GM15510 (cell line): ENCODE measurements around the gene DIS3L2.

ENCODE experiments used
- POLR2A ChIP-seq: IDR thresholded peaks from 3 replicates; pipeline ENCODE4 v1.6.1; 2011; ENCODE audit warnings: borderline replicate concordance; ENCODE audit not compliant: insufficient read length; ENCODE audit errors: extremely low read depth

Gene DIS3L2

GRCh38 chr2:231936491-231936890 is 25.0 kb upstream of the DIS3L2 start:
- no peak for TF ChIP-seq POLR2A

DNA sequence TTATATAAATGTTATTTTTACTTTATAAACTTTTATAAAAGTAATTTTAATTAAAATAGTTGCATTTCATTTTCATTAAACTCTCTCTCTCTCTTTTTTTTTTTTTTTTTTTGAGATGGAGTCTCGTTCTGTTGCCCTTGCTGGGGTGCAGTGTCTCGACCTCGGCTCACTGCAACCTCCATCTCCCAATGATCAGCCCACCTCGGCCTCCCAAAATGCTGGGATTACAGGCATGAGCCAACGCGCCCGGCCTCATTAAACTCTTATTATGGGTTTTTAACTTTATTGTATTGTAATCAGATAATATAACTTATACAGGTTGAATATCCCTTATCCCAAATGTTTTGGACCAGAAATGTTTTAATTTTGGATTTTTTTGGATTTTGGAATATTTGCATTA is 24.5 kb upstream of the DIS3L2 start:
- TF ChIP-seq POLR2A: no peak

- TF ChIP-seq POLR2A: no peak
These were observed 22.5 kb upstream of the DIS3L2 start for GRCh38 chr2:231939022-231939421.

- TF ChIP-seq POLR2A: no peak
These were observed 20.7 kb upstream of the DIS3L2 start for GRCh38 chr2:231940795-231941194.

DNA sequence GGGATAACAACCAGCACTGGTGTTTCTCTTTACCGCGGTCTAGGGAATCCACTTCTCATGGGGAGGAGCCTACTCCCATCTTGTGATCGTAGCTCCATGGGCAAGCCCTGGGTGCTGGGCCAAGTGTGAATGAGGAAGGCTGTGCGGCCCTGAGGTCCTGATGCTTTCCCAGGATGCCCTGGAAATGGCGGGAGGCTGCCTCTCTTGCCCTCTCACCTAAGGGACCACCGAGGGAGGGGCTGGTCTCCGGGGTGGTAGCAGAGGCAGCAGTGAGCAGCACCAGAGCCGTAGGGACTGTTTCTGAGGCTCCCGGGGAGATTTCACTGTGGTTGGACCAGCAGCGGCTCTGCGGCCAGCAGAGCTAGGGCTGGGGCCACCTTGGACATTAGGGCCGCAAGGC is 19.8 kb upstream of the DIS3L2 start:
- TF ChIP-seq POLR2A: no peak

DNA sequence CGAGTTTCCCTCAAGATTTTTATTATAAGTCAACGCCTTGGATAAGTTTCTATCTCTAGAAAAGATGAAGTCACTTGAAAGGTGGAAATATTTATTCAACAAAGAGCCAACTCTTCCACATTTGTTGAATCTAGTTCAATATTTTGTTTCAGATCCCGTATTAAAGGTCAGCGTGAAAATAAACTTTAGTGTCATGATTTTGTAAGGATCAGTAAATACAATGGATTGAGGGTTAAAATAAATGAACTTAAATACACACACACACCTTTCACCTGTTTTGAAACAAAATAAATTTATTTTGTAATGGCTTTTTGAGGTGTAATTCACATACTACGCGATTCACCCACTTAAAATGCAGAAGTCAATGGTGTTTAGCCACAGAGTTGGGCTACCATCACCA is 19.3 kb upstream of the DIS3L2 start:
- no peak for TF ChIP-seq POLR2A

- no peak for TF ChIP-seq POLR2A
These were observed 15.2 kb upstream of the DIS3L2 start for GRCh38 chr2:231946241-231946814.

DNA sequence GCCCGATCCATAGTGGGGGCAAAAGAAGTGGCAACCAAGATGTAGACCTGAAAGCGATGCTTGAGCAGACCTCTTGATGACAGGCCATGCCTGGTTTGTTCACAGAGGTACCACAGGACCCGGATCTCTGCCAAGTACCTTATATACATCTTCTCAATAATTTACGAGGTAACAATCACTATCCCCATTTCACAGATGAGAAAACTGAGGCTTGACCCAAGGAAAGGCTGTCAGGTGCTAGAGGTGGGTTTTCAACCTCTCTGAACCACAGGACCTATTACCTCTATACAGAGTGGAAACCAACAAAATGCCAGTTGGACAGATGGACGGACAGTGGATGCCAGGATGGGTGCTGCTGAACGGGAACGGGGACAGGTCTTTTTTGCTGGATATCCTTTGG is 13.8 kb upstream of the DIS3L2 start:
- TF ChIP-seq POLR2A: no peak

DNA sequence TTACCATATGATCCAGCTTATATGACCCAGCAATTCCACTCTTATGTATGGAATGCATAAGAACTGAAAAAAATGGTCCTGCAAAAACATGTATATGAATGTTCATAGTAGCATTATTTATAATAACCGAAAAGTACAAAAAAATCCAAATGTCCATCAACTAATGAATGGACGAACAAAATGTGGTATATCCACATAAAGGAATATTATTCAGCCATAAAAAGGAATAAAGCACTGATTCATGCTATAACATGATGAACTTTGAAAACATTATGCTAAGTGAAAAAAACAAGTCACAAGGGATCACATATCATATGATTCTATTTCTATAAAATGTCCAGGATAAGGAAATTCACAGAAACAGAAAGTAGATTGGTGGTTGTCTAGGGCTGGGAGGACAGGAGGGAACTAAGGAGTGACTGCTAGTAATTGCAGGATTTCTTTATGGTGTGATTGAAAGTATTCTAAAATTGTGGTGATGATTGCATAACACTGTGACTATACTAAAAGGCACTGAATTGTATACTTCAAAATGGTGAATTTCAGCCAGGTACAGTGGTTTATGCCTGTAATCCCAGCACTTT is 10.0 kb upstream of the DIS3L2 start:
- no peak for TF ChIP-seq POLR2A

GRCh38 chr2:231955758-231956472 is 5.6 kb upstream of the DIS3L2 start:
- no peak for TF ChIP-seq POLR2A

GRCh38 chr2:231957913-231958763 is 3.4 kb upstream of the DIS3L2 start:
- no peak for TF ChIP-seq POLR2A

GRCh38 chr2:231960810-231961348 is 634 bp upstream of the DIS3L2 start:
- TF ChIP-seq POLR2A: no peak

DNA sequence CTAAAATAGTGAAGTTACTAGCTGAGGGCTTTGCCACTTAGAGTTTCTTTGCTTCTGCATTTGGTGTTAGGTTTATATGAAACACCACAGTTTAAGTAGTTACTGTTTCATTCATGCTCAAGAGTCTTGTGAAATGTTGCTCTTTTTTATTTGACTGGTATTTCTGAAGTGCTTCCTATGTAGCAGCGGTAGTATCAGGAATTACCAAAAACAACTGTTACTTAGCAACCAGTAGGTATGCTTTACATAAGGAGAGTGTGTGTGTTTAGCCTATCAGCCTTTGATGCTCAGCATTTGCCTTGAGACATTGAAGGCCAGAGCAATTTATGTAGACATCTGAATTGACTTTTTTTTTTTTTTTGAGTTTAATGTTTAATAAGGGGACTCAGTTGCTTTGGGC is 3.6 kb downstream of the DIS3L2 start:
- no peak for TF ChIP-seq POLR2A

- no peak for TF ChIP-seq POLR2A
These were observed 5.4 kb downstream of the DIS3L2 start for GRCh38 chr2:231966886-231967285.

DNA sequence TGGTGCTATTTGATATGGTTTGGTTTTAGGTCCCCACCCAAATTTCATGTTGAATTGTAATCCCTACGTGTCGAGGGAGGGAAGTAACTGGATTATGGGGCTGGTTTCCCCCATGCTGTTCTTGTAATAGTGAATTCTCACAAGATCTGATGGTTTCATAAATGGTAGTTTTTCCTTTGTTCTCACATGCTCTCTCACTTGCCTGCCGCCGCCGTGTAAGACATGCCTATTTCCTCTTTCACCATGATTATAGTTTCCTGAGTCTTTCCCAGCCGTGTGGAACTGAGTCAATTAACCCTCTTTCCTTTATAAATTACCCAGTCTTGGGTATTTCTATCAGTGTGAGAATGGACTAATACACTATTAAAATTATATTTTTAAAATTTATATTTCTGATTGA is 7.3 kb downstream of the DIS3L2 start:
- no peak for TF ChIP-seq POLR2A
